ENCODE results near the gene PRDM2.

DNA sequence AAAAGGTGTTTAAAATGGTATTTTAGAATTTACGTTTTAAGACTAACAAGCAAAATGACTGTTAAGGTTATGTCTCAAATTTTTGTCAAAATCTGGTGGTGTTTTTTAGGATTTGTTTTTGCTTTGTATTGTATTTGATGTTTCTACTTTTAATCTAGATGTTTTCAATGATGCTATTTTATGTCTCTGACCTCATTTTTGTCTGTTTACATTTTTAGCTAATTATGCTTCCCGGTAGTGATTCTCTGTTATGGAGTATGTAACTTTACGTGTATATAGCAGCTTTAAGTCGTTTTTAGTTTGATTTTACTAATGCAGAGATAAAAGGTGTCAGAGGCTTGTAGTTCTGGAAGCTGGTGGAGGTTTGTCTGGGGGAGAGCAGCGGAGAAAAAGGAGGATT is 71.8 kb downstream of the PRDM2 start:
- TF ChIP-seq, protein P1, sequence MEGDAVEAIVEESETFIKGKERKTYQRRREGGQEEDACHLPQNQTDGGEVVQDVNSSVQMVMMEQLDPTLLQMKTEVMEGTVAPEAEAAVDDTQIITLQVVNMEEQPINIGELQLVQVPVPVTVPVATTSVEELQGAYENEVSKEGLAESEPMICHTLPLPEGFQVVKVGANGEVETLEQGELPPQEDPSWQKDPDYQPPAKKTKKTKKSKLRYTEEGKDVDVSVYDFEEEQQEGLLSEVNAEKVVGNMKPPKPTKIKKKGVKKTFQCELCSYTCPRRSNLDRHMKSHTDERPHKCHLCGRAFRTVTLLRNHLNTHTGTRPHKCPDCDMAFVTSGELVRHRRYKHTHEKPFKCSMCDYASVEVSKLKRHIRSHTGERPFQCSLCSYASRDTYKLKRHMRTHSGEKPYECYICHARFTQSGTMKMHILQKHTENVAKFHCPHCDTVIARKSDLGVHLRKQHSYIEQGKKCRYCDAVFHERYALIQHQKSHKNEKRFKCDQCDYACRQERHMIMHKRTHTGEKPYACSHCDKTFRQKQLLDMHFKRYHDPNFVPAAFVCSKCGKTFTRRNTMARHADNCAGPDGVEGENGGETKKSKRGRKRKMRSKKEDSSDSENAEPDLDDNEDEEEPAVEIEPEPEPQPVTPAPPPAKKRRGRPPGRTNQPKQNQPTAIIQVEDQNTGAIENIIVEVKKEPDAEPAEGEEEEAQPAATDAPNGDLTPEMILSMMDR (IDR thresholded peaks at IDR 0.05): no peak
- TF ChIP-seq POLR2A (IDR thresholded peaks at IDR 0.05): no peak

All from Peyer's patch (tissue), 4 donors.